Stimulated activated CD4-positive, alpha-beta T cell treated with anti-CD3 and anti-CD28 coated beads, Interleukin-12 subunit alpha, Interleukin-12 subunit beta, amount 100 ng/mL, for 48 hours (primary cell): ENCODE data around the gene GLT8D2.
A peak's percentile ranks its signal among the peaks of the same experiment; 100 is the strongest.

Experiments used
- DNase-seq, 3 donors: peaks; one replicate each; pipeline ENCODE4 v3.0.0-alpha.2; 2020; ENCODE audit warnings: low read depth in 2 of 3, low spot score in 1 of 3

GLT8D2 gene

GRCh38 chr12:104049903-104050356 lies at the start of gene GLT8D2:
Gene GLT8D2, minus strand, starts transcription at chr12:104050187. Its CDS starts 30,539 bp downstream, at chr12:104019648.
- no peak for DNase-seq

- DNase-seq: no peak
Observed at GRCh38 chr12:104097954-104098353, 48.0 kb upstream of the GLT8D2 start.

- DNase-seq: no peak
Observed at GRCh38 chr12:104095289-104095688, 45.3 kb upstream of the GLT8D2 start.

GRCh38 chr12:104094284-104094683 lies 44.3 kb upstream of the GLT8D2 start:
- no peak for DNase-seq

- DNase-seq: no peak
Observed at GRCh38 chr12:104091136-104091535, 41.1 kb upstream of the GLT8D2 start.

- DNase-seq: no peak
Observed at GRCh38 chr12:104090685-104091084, 40.7 kb upstream of the GLT8D2 start.

GRCh38 chr12:104083769-104084475 lies 33.9 kb upstream of the GLT8D2 start:
- DNase-seq: peak; percentile 44 to 51 (median 48)

GRCh38 chr12:104080764-104081163 lies 30.8 kb upstream of the GLT8D2 start:
- no peak for DNase-seq

GRCh38 chr12:104079024-104079423 lies 29.0 kb upstream of the GLT8D2 start:
- no peak for DNase-seq

- DNase-seq: no peak
Observed at GRCh38 chr12:104073699-104074098, 23.7 kb upstream of the GLT8D2 start.

GRCh38 chr12:104072099-104072498 lies 22.1 kb upstream of the GLT8D2 start:
- DNase-seq: no peak

- no peak for DNase-seq
Observed at GRCh38 chr12:104064842-104065427, 14.9 kb upstream of the GLT8D2 start.

- peak; percentile 73 to 89 (median 86) for DNase-seq
Observed at GRCh38 chr12:104064031-104064841, 14.2 kb upstream of the GLT8D2 start, which contains the start of gene HCFC2. Gene HCFC2, plus strand, starts transcription at chr12:104064531. Its CDS starts 30 bp downstream, at chr12:104064561.

- peak in 1 of 3 donors; percentile 9 for DNase-seq
Observed at GRCh38 chr12:104063712-104064030, 13.7 kb upstream of the GLT8D2 start.

GRCh38 chr12:104060791-104061190 lies 10.8 kb upstream of the GLT8D2 start:
- no peak for DNase-seq

GRCh38 chr12:104059963-104060362 lies 10.0 kb upstream of the GLT8D2 start:
- DNase-seq: no peak

GRCh38 chr12:104058802-104059201 lies 8.8 kb upstream of the GLT8D2 start:
- DNase-seq: no peak

- no peak for DNase-seq
Observed at GRCh38 chr12:104057771-104058197, 7.8 kb upstream of the GLT8D2 start.

GRCh38 chr12:104056419-104056972 lies 6.5 kb upstream of the GLT8D2 start:
- no peak for DNase-seq

GRCh38 chr12:104055686-104056388 lies 5.8 kb upstream of the GLT8D2 start:
- no peak for DNase-seq
